ENCODE results near the gene CSRP2.

CSRP2 gene

DNA sequence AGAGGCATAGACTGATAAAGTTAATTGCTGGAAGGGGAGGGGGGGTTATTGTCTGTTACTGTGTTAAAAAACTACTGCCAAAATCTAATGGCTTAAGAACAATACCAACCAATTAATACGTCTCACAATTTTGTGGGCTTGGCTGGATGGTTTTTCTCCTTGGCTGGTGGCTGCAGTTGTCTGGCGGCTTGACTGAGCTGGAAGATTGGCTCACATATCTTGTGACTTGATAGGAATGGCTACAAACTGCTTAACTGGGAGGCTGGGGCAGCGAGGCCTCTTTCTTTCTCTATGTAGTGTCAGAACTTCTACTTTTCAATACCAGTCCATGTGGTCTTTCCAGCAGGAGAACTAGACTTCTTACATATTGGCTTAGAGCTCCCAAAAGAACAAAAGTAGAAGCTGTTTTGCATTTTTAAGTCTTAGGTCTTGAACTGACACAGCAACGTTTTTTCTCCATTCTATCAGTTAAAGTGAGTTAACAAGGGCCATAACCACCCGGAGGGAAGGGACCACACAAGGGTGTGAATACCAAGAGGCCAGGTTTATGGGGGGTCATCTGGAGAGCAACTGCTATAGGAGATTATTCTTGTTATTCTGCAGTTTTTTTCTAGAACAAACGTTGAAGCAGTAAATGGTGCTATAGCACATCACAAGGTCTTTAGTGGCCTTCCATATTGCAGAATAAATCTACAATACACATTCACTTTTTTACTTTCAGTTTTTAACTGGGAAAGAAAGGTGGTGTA is 68.0 kb downstream of the CSRP2 start:
- no peak for DNase-seq (ENCODE audit: low read depth)
- Histone ChIP-seq H3K9ac (ENCODE audit: low read length) (no peak overlapping the region), H3K9me3 (ENCODE audit: control insufficient read depth, low read length) (no peaks in the 10 kb centered on the region), H3K4me3 (ENCODE audit: low read length) (no peak overlapping the region), H3K36me3 (ENCODE audit: control insufficient read depth, insufficient read depth, low read length, severe bottlenecking) (peaks cover 59% of the 10 kb centered on the region), H3K27me3 (replicated peaks; ENCODE audit: control insufficient read depth, insufficient read depth, low read length) (no peaks in the 10 kb centered on the region), H3K4me1 (ENCODE audit: control insufficient read depth, insufficient read depth, low read length) (no peaks in the 10 kb centered on the region)

Data from adipocyte (in vitro differentiated cells).